GM12865 (cell line): ENCODE measurements around the gene AHSP.

Source experiments
- DNase-seq: peaks from one replicate; pipeline ENCODE4 v3.0.0; 2010; ENCODE audit warnings: low read depth
- H3K4me3 ChIP-seq: 2 replicates; pipeline ENCODE4 v1.5.1; 2011; ENCODE audit warnings: mild to moderate bottlenecking, low read depth, low read length, control low read depth
- CTCF ChIP-seq: IDR thresholded peaks from 2 replicates; pipeline ENCODE4 v1.5.1; 2011; ENCODE audit warnings: low read length, control low read depth, low read depth, inconsistent platforms; ENCODE audit not compliant: insufficient read depth; ENCODE audit errors: missing control alignments

The AHSP gene

GRCh38 chr16:31489616-31490584 is 37.8 kb upstream of the AHSP start:
- TF ChIP-seq CTCF = no peak
- DNase-seq = no peak
- no peak overlapping the region for H3K4me3 ChIP-seq

- no peak for DNase-seq
- no peak for TF ChIP-seq CTCF
- no peak overlapping the region for H3K4me3 ChIP-seq
Observed at GRCh38 chr16:31491778-31492418, 35.8 kb upstream of the AHSP start.

- no peak overlapping the region for H3K4me3 ChIP-seq
- TF ChIP-seq CTCF = no peak
- no peak for DNase-seq
Observed at GRCh38 chr16:31493506-31494125, 34.1 kb upstream of the AHSP start.

DNA sequence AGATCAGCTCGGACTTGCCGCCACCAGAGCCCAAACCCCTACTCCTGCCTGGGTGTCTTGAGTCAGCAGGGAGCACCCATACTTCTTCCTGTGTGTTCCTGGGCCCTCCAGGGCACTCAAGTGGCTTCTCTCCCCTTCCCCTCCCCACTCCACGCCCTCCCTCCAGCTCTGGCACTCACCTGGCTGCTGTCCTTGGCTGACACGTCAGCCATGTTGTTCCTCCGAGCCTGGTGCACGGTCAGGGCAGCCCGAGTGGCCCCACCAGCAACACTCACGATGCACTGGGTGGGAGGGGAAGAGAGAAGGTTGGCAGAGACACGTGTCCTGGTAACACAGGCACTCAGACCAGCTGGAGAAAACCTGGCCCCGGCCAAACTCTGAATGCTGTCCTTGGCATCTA is 31.0 kb upstream of the AHSP start:
- no peak for TF ChIP-seq CTCF
- no peak overlapping the region for H3K4me3 ChIP-seq
- DNase-seq = no peak

GRCh38 chr16:31498493-31498892 is 29.2 kb upstream of the AHSP start:
- no peak for TF ChIP-seq CTCF
- DNase-seq = no peak

GRCh38 chr16:31499928-31500327 is 27.8 kb upstream of the AHSP start:
- no peak for DNase-seq
- TF ChIP-seq CTCF = no peak

More at GRCh38 chr16:31498493-31498892, 29.2 kb upstream of the AHSP start:
- no peak overlapping the region for H3K4me3 ChIP-seq

More at GRCh38 chr16:31499928-31500327, 27.8 kb upstream of the AHSP start:
- no peak overlapping the region for H3K4me3 ChIP-seq
